HepG2 (cell line): ENCODE data around the gene HABP4. TPM values are rescaled to one million over a fixed set of nuclear protein-coding genes. Genes with fewer than 3 reads are reported as not detected.

ENCODE experiments used
- ARID3A ChIP-seq: IDR thresholded peaks from 2 replicates; pipeline ENCODE4 v1.6.1; 2012; ENCODE audit warnings: low read depth, low read length, improper control_type of control experiment
- KDM5B ChIP-seq: sonication (generic); formaldehyde crosslinking; IDR thresholded peaks from 2 replicates; pipeline ENCODE4 v1.4.0; 2020; ENCODE audit warnings: missing genetic modification reagents, mild to moderate bottlenecking, borderline replicate concordance
- NR2F2 ChIP-seq: IDR thresholded peaks from 2 replicates; pipeline ENCODE4 v1.6.1; 2012; ENCODE audit warnings: low read depth, inconsistent platforms, borderline replicate concordance
- PATZ1 ChIP-seq: sonication (generic); formaldehyde crosslinking; IDR thresholded peaks from 2 replicates; pipeline ENCODE4 v1.4.0; 2020; ENCODE audit warnings: missing genetic modification reagents
- POGZ ChIP-seq: sonication (generic); formaldehyde crosslinking; IDR thresholded peaks from 2 replicates; pipeline ENCODE4 v1.4.0; 2020; ENCODE audit warnings: mild to moderate bottlenecking, missing genetic modification reagents
- PRDM15 ChIP-seq: sonication (generic); formaldehyde crosslinking; IDR thresholded peaks from 2 replicates; pipeline ENCODE4 v1.4.0; 2020; ENCODE audit warnings: missing genetic modification reagents
- RFXAP ChIP-seq: sonication (generic); formaldehyde crosslinking; IDR thresholded peaks from 2 replicates; pipeline ENCODE4 v1.4.0; 2020; ENCODE audit warnings: missing genetic modification reagents, borderline replicate concordance
- SP5 ChIP-seq: IDR thresholded peaks from 2 replicates; pipeline ENCODE4 v1.6.1; 2016; ENCODE audit warnings: low read depth, borderline replicate concordance
- TCF7L2 ChIP-seq: IDR thresholded peaks from 2 replicates; pipeline ENCODE4 v1.6.1; 2011; ENCODE audit warnings: mild to moderate bottlenecking, low read depth, low read length, moderate library complexity
- XBP1 ChIP-seq: sonication (generic); formaldehyde crosslinking; IDR thresholded peaks from 2 replicates; pipeline ENCODE4 v1.5.0; 2020; ENCODE audit warnings: missing genetic modification reagents
- ZFY ChIP-seq: sonication (generic); formaldehyde crosslinking; IDR thresholded peaks from 2 replicates; pipeline ENCODE4 v1.4.0; 2020; ENCODE audit warnings: missing genetic modification reagents
- ZNF207 ChIP-seq: fragments of 450-650 bp; IDR thresholded peaks from 2 replicates; pipeline ENCODE4 v1.6.1; 2016; ENCODE audit warnings: antibody characterized with exemption, borderline replicate concordance
- ZNF441 ChIP-seq: sonication (generic); formaldehyde crosslinking; IDR thresholded peaks from 2 replicates; pipeline ENCODE4 v1.7.0; 2021; ENCODE audit warnings: missing genetic modification reagents, borderline replicate concordance
- ZNF574 ChIP-seq: sonication (generic); formaldehyde crosslinking; IDR thresholded peaks from 2 replicates; pipeline ENCODE4 v1.4.0; 2020; ENCODE audit warnings: missing genetic modification reagents
- ZNF747 ChIP-seq: sonication (generic); formaldehyde crosslinking; IDR thresholded peaks from 2 replicates; pipeline ENCODE4 v1.8.1; 2023; ENCODE audit warnings: missing genetic modification reagents, mild to moderate bottlenecking, borderline replicate concordance
- ZNF766 ChIP-seq: sonication (generic); formaldehyde crosslinking; IDR thresholded peaks from 2 replicates; pipeline ENCODE4 v1.5.0; 2020; ENCODE audit warnings: missing genetic modification reagents, borderline replicate concordance
- polyA plus RNA-seq, 8 experiments: library from polyadenylated mRNA; depleted of rRNA in 3 of 8; stranded (reverse) in 7 of 8; unstranded in 1 of 8; fragments of >200 nt; fragmentation: Illumina TruSeq in 4 of 8; extraction: Trizol in 4 of 8; gene quantifications; 2 replicates each; pipeline versions ENCODE4 v1.2.1 to v1.2.3, GENCODE V29; 2011 to 2016; ENCODE audit warnings: low read depth in 4 of 8, missing spikeins in 1 of 8, mixed read lengths in 1 of 8; ENCODE audit not compliant: insufficient read depth in 1 of 8
- total RNA-seq, 5 experiments: library from RNA; depleted of rRNA; stranded (reverse); fragments of >200 nt; fragmentation: Illumina TruSeq; extraction: Trizol; gene quantifications; 2 replicates each; pipeline ENCODE4 v1.2.3, GENCODE V29; 2016; ENCODE audit warnings: low read depth in 1 of 5
- TF ChIP-seq, protein P1 (sequence below): sonication (generic); formaldehyde crosslinking; IDR thresholded peaks from 2 replicates; pipeline ENCODE4 v1.8.1; 2022; ENCODE audit warnings: mild to moderate bottlenecking, missing genetic modification reagents

HABP4 gene
- total and polyA plus RNA-seq, 2 of the 13 experiments (the other 11 are each of a cell fraction or from before 2014, with no cell fraction given), result 14.3 to 26.6 TPM

GRCh38 chr9:96491079-96491879 lies 41.3 kb downstream of the HABP4 start (continued):
- TF ChIP-seq ZFY, result peak; percentile 70; the same call in 1 of the 2 replicates
- TF ChIP-seq XBP1 (CRISPR knock-in tag), result no peak
- no peak for TF ChIP-seq ZNF766 (CRISPR knock-in tag)
- TF ChIP-seq ZNF207, result no peak
- TF ChIP-seq RFXAP (CRISPR knock-in tag), result no peak
- peak; percentile 76 for TF ChIP-seq ZNF574 (CRISPR knock-in tag)
- peak; percentile 89 for TF ChIP-seq ARID3A
- TF ChIP-seq KDM5B (CRISPR knock-in tag), result peak; percentile 6; the same call in 1 of the 2 replicates
- TF ChIP-seq PATZ1 (CRISPR knock-in tag), result peak; percentile 69; the same call in 1 of the 2 replicates
- TF ChIP-seq NR2F2, result peak; percentile 85
- TF ChIP-seq POGZ (CRISPR knock-in tag), result peak; percentile 40; the same call in 1 of the 2 replicates
- TF ChIP-seq SP5 (CRISPR knock-in tag), result peak; percentile 33; the same call in 1 of the 2 replicates
- peak; percentile 34; the same call in 1 of the 2 replicates for TF ChIP-seq PRDM15
- peak; percentile 48; the same call in 1 of the 2 replicates for TF ChIP-seq ZNF441 (CRISPR knock-in tag)
- TF ChIP-seq, protein P1, sequence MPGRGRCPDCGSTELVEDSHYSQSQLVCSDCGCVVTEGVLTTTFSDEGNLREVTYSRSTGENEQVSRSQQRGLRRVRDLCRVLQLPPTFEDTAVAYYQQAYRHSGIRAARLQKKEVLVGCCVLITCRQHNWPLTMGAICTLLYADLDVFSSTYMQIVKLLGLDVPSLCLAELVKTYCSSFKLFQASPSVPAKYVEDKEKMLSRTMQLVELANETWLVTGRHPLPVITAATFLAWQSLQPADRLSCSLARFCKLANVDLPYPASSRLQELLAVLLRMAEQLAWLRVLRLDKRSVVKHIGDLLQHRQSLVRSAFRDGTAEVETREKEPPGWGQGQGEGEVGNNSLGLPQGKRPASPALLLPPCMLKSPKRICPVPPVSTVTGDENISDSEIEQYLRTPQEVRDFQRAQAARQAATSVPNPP, result no peak
- TF ChIP-seq ZNF747 (CRISPR knock-in tag), result peak; percentile 62; the same call in 1 of the 2 replicates
- peak; percentile 94 for TF ChIP-seq TCF7L2
